Measurements from ENCODE around the gene PKHD1. TPM values are rescaled to one million over a fixed set of nuclear protein-coding genes. Genes with fewer than 3 reads are reported as not detected.

The PKHD1 gene
- total and polyA plus RNA-seq, 2 of the 8 experiments (the other 6 are each of a cell fraction or from before 2014, with no cell fraction given): 0.06 to 0.09 TPM

DNA sequence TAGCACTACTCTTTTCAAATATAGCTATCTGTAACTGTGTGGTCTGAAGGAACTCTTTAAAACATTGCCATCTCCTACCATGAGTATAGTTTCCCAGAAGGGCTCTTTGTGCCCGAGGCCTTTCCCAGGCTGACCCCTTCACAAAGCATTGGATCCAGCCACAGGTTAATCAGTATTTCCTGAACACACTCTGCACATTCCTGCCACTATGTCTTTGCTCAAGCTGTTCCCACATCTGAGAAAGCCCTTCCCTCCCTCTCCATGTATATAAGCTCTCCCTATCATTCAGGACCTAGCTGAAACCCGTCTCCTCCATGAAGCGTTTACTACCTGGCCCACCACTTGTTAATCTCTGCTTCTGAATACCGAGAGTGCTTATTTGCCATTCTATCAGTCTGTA, 47.8 kb upstream of the PKHD1 start:
- Histone ChIP-seq H3K27ac (ENCODE audit: low read depth, low read length) (no peak overlapping the region), H4K8ac (ENCODE audit: extremely low read depth, insufficient read depth, low read length) (no peak overlapping the region), H2BK5ac (ENCODE audit: low read depth, low read length) (no peak overlapping the region), H3K56ac (replicated peaks; ENCODE audit: insufficient read length, low read depth, low read length) (no peak overlapping the region), H3K4me1 (replicated peaks in 1 of 4; ENCODE audit: control insufficient read depth in 3 of 4, insufficient read depth in 4 of 4, low read length in 3 of 4) (peaks cover 3 to 10% (median 7%) of the 10 kb centered on the region in 4 experiments; a peak in 5 of 7 replicates), H3K4ac (replicated peaks; ENCODE audit: insufficient read length, low read depth, low read length) (no peak overlapping the region), H3K9me3 (ENCODE audit: insufficient read depth in 2 of 2, low read depth in 1 of 2, low read length in 1 of 2) (no peaks in the 10 kb centered on the region), H4K20me1 (replicated peaks in 1 of 2; ENCODE audit: control insufficient read depth in 1 of 2, insufficient read depth in 2 of 2, low read length in 2 of 2) (no peaks in the 10 kb centered on the region), H2AK5ac (ENCODE audit: low read depth, low read length) (no peak overlapping the region), H2BK120ac (replicated peaks; ENCODE audit: low read depth, low read length) (no peak overlapping the region), H3K79me1 (ENCODE audit: low read depth, low read length) (no peaks in the 10 kb centered on the region), H3K4me2 (ENCODE audit: insufficient read depth in 1 of 2, low read depth in 2 of 2, low read length in 2 of 2) (no peak overlapping the region), H4K5ac (ENCODE audit: insufficient read length, low read depth, low read length) (no peak overlapping the region), H2BK15ac (ENCODE audit: low read length) (no peak overlapping the region), H3K79me2 (ENCODE audit: control insufficient read depth in 1 of 2, insufficient read depth in 2 of 2, low read length in 2 of 2) (no peaks in the 10 kb centered on the region), H3K27me3 (replicated peaks in 1 of 4; ENCODE audit: control insufficient read depth in 3 of 4, extremely low read depth in 1 of 4, insufficient read depth in 3 of 4, low read length in 3 of 4) (no peaks in the 10 kb centered on the region), H2BK12ac (ENCODE audit: low read depth, low read length) (no peak overlapping the region), H2AFZ (ENCODE audit: low read length) (no peak overlapping the region), H3K23ac (ENCODE audit: insufficient read length) (no peak overlapping the region), H2BK20ac (ENCODE audit: low read length) (no peak overlapping the region), H3K14ac (ENCODE audit: insufficient read length) (no peak overlapping the region), H3K9ac (replicated peaks in 1 of 4; ENCODE audit: extremely low read depth in 1 of 4, low read depth in 3 of 4, low read length in 3 of 4) (no peak overlapping the region), H4K91ac (replicated peaks; ENCODE audit: insufficient read length, low read length) (no peak overlapping the region), H3K18ac (ENCODE audit: extremely low read depth, low read length) (no peak overlapping the region), H3K23me2 (ENCODE audit: low read depth, low read length) (no peaks in the 10 kb centered on the region), H3K36me3 (ENCODE audit: control insufficient read depth in 2 of 4, insufficient read depth in 4 of 4, low read length in 3 of 4) (no peaks in the 10 kb centered on the region), H3K4me3 (ENCODE audit: extremely low read depth in 1 of 4, insufficient read depth in 2 of 4, low read depth in 3 of 4, low read length in 4 of 4) (no peak overlapping the region)
- ChIA-PET POLR2A (ENCODE audit: partially characterized antibody) (no interaction called here), CTCF (ENCODE audit: partially characterized antibody) (interaction anchor here (0.6 to 1.3 kb wide), 4 partner anchors 10 to 85 kb away, joined by 3 to 5 read pairs (median 3); no protein-coding TSS in a partner anchor)
- TF ChIP-seq JUN (IDR thresholded peaks at IDR 0.05; ENCODE audit: low read depth, low read length) (no peak), BRCA1 (IDR thresholded peaks at IDR 0.05; ENCODE audit: low read depth, low read length) (no peak), RNF2 (IDR thresholded peaks at IDR 0.05; ENCODE audit: borderline replicate concordance, low read depth, low read length, missing control alignments, poor library complexity, severe bottlenecking) (no peak)
- TF ChIP-seq, protein P1, sequence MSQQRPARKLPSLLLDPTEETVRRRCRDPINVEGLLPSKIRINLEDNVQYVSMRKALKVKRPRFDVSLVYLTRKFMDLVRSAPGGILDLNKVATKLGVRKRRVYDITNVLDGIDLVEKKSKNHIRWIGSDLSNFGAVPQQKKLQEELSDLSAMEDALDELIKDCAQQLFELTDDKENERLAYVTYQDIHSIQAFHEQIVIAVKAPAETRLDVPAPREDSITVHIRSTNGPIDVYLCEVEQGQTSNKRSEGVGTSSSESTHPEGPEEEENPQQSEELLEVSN (IDR thresholded peaks at IDR 0.05): no peak
- TF ChIP-seq, protein P2, sequence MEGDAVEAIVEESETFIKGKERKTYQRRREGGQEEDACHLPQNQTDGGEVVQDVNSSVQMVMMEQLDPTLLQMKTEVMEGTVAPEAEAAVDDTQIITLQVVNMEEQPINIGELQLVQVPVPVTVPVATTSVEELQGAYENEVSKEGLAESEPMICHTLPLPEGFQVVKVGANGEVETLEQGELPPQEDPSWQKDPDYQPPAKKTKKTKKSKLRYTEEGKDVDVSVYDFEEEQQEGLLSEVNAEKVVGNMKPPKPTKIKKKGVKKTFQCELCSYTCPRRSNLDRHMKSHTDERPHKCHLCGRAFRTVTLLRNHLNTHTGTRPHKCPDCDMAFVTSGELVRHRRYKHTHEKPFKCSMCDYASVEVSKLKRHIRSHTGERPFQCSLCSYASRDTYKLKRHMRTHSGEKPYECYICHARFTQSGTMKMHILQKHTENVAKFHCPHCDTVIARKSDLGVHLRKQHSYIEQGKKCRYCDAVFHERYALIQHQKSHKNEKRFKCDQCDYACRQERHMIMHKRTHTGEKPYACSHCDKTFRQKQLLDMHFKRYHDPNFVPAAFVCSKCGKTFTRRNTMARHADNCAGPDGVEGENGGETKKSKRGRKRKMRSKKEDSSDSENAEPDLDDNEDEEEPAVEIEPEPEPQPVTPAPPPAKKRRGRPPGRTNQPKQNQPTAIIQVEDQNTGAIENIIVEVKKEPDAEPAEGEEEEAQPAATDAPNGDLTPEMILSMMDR (IDR thresholded peaks at IDR 0.05; ENCODE audit: control extremely low read depth in 1 of 3, insufficient read depth in 1 of 3, low read depth in 1 of 3, low read length in 3 of 3): no peak
- FAIRE-seq (no peak), DNase-seq (ENCODE audit: low read depth in 1 of 2, low spot score in 2 of 2) (no peak)
- WGBS, 2 experiments (ENCODE audit: extremely low coverage in 1 of 2, insufficient coverage in 1 of 2, insufficient read length in 1 of 2, insufficient replicate concordance in 2 of 2, low coverage in 1 of 2, low lambda C conversion rate in 2 of 2, missing lambda C conversion rate in 1 of 2): 92% methylated on average over 4 of the region's 4 CpGs; no CpG with 5 or more reads in 1 of the 2 experiments

All from H1 (cell line).